Non-pigmented ciliary epithelial cell (primary cell): ENCODE results near the gene FCN2.

Source experiments
- DNase-seq: peaks from one replicate; pipeline ENCODE4 v3.0.0-alpha.2; 2010; ENCODE audit warnings: low read depth

FCN2 gene

DNA sequence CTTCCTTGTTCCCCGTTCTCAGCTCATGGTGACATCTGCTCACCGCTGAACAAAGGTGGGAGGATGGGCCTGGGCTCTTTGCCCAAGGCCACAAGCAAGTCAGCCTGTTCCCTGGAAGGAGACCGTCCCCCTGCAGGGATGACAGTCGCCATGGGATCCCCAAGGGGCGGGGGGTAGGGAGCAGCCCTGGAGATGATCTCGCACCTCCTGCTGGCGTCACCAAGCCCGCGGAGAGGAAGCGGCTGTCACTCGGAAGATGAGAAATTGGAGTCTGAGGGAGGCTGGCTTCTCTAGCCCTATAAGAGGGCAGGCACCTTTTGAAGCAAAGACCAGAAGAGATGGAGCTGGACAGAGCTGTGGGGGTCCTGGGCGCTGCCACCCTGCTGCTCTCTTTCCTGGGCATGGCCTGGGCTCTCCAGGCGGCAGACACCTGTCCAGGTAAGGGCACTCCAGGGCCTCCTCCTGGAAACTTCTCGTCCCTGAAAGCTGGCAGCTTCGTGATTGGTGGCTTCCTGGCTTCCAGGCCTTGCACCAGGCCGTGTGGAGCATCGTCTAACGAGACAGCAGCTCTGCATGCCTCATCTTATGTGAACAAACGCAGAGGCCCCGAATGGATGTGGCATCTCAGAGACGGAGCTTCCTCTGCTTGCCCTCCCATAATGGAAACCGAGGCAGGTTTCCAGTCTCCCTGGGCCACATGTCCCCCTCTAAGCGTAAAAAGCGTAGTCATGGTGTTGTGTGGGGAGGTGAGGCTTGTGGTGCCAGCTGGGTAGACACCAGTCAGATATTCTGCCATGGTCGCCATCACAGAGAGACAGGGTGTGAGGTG is at the start of gene FCN2:
TSS of gene FCN2 (plus strand) at position 327 of the 829 bp plus-strand sequence. CDS start at position 339, 12 bp downstream.
- no peak for DNase-seq

DNA sequence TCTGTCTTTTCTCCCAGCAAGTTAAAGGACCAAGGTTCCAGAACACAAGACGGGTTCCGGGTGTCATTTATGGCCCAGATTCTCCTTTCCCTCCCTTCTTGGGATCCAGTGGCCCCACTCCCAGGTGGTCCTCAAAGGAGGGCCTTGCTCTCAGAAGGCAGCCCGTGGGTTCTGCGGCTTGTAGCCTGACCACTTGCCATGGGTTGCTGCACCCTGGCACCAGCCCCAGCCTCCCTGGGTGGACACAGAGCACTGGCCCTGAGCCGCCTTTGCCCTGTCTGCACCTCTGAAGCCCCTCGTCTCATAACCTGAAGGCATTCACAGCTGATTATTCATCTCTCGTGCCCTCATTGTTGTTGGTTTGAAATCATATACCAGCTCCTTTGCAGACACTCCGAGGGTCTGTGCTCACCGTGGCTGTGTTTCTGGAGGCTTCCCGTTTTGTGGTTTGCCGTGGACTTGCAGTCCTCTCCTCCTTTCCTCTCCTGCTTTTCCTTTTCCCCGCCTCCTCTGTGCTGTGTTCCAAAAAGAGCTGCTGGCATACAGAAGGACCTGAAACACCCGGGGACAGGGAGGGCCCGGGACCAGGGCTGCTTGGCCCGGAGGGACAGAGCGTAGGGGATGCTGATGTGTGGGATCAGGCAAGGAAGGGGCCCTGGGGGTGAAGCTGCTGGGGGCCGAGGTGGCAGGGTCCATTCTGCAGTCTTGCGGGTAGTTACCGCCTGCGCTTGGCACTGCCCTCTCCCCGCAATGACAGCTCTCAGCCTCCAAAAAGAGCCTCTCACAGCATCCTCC is 49.5 kb upstream of the FCN2 start:
- DNase-seq = no peak

DNA sequence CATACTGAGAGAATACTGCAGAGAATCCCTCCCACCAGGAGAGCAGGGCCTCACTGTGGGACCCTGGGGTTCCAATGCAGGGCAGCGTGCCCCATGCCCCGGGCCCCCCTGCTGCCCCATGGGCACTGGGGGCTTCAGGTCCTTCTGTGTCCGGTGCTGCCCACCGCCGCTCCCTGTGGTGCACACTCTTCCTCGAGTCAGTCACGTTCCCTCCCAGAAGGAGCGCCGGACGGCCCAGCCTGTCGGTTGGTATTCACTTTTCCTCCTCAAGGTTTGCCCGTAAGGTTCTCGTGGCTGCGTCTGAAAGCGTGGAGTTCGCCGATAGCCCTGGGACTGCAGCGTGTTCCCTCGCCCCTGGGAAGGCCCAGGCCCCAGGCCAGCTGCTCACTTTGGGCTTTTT is 48.1 kb upstream of the FCN2 start:
- DNase-seq = no peak

DNA sequence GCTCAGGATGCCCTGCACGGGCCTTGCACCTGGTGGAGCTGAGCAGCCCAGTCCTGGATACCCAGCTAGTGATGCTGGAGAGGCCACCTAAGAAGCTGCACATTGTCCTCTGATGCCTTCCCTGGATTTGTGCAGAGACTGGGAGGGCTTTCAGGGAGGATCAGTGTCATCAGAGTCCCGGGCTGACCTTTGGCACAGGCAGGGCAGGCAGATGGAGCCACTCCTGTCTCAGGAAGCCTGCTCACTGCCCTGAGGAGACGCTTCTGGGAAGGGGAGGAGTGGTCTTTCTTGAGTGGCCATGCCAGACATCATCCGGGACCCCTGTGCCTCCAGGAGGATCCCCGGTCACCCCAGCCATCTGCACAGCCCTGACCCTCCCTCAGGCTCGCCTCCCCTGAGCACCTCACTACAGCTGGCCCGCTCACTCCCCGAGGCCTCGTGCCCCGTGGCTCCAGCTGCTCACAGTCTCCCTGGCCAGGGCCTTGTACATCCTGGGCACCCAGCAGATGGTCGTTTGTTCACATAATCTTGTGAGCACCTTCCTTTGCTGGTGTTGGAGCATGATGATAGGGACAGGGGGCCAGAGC is 47.2 kb upstream of the FCN2 start:
- DNase-seq = no peak

DNA sequence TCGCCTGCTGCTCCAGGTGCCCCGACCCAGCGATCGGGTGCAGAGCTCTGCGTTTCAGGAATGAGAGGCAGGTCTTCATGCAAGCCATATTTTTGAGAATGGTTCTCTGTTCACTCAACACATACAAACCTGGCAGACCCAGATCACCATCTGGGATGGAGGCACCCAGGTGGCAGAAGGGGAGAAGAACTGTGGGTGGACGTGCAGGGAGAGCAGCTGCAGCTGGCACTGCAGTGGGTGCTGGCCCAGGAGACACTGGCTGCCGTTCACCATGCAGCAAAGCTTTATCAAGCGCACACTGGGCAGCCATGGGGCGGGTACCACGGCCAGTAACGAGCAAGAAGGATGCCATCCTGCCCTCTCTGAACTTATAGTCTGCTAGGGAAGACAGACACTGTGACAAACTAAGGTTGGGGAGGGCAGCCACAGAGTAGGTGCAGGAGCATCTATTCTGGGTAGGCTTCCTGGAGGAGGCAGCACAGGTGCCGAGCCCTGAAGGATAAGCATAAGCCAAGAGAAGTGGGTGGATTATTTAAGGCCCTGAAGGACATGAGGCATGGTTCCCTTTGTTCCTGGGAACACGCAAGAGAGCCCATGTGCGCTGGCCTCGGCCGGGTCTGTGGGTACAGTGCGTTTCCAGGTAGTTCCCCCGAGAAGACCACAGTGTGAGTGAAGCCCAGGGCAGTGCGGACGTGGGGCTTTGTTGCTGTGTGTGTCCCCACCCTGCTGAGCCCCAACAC is 46.2 kb upstream of the FCN2 start:
- DNase-seq = no peak

DNA sequence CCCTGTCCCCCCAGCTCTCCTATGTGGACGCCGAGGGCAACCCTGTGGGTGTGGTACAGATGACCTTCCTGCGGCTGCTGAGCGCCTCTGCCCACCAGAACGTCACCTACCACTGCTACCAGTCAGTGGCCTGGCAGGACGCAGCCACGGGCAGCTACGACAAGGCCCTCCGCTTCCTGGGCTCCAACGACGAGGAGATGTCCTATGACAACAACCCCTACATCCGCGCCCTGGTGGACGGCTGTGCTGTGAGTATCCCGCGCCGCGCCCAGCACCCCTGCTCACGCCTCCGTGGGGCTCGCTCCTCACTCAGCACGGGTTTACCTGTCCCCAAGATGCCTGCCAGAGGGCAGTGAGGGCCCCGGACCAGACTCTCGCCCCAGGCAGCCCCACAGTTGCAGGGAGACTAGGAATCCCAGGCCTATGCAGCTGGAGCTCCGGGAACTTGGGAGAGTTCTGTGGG is 45.6 kb upstream of the FCN2 start:
- no peak for DNase-seq

DNA sequence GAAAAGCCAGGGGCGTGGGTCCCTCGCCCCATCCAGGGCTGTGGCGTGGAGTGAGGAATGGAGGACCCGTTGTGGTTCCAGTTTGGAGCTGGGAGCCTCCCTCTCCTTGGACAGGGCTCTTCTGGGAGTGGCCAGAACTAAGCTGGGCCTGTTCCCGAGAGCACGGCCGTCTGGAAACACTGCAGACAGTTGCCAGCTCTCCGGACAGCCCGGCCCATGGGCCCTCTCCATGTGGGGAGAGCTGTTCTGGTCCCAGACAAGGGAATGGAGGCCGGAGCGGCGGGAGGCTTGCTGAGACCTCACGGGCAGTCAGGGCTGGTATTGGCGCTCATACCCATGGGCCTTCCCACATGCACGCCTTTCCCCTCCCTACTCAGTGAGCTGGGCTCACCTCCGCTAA is 45.2 kb upstream of the FCN2 start:
- DNase-seq = no peak

DNA sequence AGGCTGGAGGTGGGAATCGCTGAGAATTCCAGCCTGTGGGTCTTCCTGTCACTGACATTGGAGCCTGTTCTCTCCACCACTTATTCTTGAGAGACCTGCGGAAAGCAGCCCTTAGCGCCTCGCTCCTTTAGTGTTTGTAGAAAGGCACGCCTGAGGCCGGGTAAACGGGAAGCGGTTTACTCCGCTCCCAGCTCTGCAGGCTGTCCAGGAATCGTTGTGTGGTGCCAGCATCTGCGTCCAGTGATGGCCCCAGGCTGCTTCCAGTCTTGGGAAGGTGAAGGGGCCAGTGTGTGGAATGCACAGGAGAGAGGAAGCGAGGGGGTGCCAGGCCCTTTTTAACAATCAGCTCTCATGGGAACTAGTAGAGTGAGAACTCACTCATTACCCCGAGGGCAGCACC is 44.6 kb upstream of the FCN2 start:
- no peak for DNase-seq

DNA sequence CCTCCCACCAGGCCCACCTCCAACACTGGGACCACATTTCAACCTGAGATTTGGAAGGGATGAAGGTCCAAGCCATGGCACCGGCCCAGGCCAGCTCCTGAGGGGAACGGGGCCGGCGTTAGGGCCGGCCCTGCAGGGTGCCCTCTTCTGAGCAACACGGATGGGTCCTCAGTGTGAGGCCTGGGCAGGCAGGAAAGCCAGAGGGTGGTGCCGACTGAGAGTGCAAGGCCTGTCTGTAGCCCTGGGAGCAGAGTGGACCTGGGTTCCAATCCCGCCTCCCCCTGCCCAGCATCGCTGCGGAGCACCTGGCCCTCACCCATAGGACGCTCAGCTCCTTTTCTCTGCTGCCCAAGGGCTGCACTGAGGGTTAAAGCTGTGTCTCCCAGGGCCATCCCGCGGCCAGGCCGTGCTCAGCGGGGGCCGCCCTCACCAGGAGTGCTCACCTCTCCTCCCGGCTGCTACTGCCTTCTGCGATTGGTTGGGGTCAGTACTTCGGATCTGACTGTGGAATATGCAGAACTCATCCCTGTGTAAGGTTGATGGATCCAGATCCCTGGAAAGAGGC is 44.1 kb upstream of the FCN2 start:
- no peak for DNase-seq

DNA sequence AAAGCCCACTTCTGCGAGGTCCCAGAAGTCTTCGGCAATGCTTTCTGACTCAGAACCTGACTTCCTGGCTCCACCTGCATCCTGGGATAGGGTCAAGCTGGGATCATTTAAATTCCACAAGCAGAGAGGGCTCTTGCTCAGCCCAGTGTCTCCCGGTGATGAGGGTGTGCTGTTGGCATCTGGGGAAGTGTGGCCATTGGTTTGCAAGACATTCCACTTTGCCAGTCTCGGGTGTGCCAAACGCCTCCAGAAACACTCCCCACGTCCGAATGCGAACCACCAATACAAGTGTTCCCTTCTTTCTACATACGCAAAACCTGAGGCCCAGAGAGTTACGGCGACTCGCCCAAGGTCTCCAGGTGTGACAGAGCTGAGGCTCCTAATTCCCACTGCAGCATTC is 43.1 kb upstream of the FCN2 start:
- peak; percentile 19 for DNase-seq

DNA sequence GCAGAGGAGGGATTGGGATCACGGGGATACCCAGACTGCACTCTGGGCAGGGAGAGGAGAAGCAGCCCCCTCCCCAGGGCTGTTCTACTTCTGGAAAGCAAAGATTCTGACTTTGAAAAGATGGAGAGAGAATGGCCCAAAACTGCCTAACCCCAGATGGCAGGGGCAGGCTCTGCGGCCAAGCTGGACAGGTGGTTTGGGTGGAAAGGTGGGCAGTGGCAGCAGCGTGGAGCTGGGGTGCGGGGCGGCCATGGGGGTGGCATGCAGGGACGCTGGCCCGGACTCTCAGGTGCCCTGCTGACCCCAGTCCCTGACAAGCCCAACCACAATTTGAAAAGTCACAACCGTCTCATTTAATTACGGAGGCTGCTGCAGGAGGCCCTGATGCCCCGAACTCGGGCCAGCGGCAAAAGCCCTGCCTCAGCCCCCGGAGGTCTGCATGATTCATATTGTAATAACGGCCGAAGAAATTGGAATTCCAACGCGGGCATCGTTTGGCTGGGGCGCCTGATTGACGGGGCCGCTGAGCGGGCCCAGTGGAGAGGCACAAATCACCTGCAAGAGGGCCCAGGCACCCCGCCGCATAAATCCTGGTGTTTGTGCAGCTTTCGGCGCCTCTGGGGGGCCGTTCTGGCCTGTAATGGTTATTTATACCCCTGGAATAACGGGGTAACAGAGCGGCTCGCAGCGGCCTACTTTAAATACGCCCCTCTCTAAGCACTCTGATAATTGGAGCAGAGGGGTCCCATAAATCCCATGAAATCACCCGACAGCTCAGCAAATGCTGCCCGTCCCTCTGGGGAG is 41.8 kb upstream of the FCN2 start:
- DNase-seq = no peak

DNA sequence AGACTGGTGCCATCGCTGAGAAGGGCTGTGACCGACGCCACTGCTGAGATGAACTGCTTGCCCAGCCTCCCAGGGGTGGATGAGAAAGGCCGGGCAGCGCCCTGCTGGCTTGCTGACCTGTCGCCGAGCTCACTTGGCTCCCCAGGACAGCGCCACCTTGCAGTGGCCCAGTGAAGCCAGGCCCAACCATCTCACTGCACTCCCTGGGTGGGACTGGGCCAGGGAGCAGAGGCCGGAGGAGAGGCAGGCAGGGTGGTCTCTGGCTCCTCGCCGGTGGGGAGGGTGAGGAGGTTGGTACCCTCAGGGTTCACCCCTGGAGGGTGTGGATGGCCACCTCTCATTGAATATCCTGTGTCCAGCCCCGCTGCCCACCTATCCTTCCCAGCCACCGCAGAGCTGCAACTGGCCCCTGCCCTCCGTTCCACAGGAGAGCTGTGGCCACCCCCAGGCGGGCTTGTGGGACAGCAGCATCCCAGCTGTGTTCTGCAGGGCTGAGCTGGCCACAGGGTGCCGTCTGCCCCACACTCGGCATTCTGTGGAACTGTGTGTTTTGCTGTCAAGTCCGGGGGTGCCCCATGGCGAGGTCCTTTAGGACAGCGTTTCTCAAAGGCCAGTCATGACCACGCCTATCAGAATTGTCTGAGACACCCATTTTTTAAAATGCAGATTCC is 41.0 kb upstream of the FCN2 start:
- DNase-seq = no peak

DNA sequence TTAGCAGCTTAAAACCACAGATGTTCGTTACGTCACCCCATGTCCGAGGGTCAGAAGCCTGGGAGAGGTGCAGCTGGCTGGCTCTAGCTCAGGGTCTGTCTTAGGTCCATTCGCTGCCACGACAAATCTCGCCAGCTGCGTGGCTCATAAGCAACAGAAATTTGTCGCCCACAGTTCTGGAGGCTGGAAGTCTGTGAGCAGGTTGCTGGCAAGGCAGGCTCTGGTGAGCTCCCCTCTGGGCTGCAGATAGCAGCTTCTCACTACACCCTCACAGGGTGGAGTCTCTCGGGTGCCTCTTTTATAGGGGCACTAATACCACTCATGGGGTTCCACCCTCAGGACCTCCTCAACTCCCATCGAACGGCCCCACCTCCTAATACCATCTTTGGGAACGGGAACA is 40.1 kb upstream of the FCN2 start:
- DNase-seq = no peak

DNA sequence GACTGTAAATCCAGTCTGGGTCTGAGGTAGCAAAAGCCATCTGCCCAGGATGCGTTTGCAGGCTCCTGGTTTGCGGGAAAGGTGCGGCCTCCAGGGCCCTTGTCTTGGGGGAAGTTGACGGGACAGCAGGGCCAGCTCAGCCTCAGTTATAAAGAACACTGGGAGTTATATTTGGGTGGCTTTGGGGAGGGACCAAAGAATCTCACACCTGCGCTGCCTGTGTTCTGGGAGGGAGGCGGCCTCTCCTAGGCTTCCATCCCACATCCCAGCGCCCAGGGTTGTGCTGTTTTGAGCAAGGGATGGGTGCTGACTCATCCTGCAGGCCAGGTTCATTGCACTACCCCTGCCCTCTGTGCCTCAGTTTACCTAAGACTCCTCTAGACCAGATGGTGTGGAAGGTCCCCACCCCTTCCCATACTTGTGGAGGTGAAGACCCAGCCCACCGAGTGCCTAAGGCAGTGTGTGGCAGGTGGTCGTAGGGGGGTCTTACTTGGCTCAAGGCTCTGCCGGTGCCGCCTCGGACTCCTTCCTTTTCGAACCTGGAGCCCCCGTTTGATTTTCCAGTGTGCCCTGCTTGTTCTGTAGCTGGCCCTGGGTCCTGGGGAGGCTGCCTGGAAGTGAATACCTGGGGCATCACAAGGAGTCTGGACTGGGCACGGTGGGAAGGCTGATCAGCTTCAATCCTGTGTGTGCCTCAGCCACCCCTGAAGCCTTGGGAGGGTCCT is 39.3 kb upstream of the FCN2 start:
- DNase-seq = no peak

DNA sequence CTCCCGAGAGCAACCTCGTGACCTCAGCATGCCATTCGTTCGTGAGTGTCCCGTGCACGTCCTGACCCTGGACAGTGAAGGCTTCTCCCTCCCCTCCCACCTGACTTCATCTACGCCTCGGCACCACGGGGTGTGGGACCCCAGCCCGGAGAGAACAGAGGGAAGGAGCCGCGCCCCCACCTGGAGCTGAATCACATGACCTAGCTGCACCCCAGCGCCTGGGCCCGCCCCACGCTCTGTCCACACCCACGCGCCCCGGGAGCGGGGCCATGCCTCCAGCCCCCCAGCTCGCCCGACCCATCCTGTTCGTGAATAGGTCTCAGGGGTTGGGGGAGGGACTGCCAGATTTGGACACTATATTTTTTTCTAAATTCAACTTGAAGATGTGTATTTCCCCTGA is 38.3 kb upstream of the FCN2 start:
- DNase-seq = no peak

DNA sequence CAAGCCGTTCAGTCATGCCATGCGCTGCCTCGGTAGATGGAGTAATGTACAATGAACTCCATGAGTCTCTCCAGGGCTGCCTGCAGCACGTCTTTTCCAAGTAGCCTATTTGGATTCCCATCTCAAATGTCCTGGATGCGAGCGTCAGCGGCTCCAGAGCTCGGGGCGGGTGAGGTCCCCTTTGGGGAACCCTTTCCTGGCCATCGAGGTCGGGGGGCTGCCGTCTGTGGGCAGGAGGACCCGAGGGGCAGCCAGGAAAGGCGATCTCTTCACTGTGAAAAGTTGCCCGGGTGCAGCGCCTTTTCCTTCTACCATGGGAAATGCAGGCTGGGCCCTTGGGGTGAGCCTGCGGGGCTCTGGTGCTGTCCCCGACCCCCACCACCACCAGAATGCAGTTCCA is 36.9 kb upstream of the FCN2 start:
- DNase-seq = no peak

DNA sequence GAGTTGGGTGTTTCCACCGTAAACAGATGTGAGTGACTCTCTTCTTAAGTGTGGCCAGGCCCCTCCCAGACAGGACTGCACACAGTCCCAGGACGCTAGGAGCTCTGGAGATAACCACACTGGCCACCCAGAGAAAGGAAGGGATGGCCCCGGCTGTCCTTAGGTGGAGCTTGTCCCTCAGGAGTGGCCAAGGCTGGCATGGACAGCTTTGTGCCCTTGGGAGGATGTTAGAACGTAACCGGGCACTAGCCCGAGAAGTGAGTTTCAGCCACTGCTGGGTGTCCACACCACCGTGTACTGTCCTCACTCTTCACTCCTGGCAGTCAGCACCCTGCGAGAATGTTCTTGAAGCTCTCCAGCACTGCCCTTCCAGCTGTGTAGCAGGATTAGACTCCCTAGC is 35.8 kb upstream of the FCN2 start:
- DNase-seq = no peak

DNA sequence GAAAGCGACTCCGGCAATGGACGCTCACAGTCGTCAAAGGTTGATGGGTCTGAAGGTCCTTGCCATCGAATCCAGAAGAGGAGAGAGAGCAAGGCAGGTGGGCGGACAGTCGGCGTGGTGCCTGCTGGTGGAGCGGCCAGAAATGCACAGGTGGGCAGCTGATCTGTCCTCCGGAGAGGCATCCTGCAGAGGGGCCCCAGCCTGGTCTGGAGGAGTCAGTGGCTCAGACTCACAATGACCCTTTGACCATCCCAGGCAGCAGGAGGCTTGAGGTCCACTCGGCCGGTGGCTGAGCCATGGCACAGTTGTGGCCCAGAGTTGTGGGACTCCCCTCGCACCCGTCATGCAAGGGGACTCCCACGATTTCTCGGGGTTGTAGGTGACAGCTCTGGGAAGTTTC is 34.4 kb upstream of the FCN2 start:
- no peak for DNase-seq

DNA sequence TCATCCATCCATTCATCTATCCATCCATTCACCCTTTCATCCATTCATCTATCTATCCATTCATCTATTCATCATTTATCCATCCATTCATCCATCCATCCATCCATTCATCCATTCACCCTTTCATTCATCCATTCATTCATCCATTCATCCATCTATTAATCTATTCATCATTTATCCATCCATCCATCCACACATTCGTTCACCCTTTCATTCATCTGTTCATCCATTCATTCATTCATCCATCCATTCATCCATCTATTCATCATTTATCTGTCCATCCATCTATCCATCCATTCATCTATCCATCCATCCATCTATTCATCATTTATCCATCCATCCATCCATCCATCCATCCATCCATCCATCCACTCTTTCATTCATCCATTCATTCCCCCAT is 33.9 kb upstream of the FCN2 start:
- DNase-seq = no peak

DNA sequence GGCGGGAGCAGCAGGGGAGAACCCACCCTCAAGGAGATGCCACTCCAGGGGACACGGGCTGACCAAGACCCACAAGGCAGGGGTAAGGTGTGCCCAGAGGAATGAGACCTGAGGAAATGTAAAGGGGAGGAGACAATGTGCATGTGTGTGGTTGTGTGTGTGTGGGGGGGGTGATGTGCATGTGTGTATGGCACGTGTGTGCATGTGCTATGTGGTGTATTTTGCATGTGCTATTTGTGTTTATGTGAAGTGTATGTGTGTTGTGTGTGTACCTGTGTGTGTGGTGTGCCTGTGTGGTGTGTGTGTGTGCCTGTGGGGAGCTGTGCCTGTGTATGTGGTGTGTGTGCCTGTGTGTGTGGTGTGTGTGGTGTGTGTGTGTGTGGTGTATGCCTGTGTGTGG is 33.5 kb upstream of the FCN2 start:
- DNase-seq = no peak
